Activated gamma-delta T cell treated with Interleukin-2 at 50 U/mL for 16 hours (primary cell): Measurements from ENCODE around the gene IFT22.
"Not testable (repeated sequence)": the region's sequence is repeated elsewhere in the genome, so short reads cannot be mapped to it uniquely, and the experiment has no call there.

ENCODE experiments used
- DNase-seq: peaks from one replicate; pipeline ENCODE4 v3.0.0-alpha.2; 2020

IFT22 gene

GRCh38 chr7:101277155-101277554, 44.5 kb downstream of the IFT22 start:
- DNase-seq, result no peak

DNA sequence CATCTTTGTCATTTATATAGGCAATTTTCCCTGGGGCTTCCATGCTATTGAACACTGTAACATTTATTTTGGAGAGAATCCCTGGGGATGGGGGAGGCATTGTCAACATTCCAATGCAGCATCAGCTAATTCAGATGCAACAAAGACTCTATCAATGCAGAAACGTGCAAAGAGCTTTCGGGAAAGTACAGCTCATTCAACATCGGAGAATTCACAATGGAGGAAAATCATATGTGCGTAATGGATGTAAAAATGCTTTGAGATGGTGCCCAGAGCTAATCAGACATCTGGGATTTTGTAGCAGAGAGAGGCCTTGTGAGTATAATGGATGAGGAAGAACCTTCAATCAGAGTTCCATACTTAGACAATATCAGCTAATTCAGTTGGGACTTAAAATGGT, 48.4 kb downstream of the IFT22 start:
- DNase-seq, result no peak

- no peak for DNase-seq
Observed at GRCh38 chr7:101271021-101271420, 50.6 kb downstream of the IFT22 start.

GRCh38 chr7:101269664-101270063, 51.9 kb downstream of the IFT22 start:
- DNase-seq, result no peak

DNA sequence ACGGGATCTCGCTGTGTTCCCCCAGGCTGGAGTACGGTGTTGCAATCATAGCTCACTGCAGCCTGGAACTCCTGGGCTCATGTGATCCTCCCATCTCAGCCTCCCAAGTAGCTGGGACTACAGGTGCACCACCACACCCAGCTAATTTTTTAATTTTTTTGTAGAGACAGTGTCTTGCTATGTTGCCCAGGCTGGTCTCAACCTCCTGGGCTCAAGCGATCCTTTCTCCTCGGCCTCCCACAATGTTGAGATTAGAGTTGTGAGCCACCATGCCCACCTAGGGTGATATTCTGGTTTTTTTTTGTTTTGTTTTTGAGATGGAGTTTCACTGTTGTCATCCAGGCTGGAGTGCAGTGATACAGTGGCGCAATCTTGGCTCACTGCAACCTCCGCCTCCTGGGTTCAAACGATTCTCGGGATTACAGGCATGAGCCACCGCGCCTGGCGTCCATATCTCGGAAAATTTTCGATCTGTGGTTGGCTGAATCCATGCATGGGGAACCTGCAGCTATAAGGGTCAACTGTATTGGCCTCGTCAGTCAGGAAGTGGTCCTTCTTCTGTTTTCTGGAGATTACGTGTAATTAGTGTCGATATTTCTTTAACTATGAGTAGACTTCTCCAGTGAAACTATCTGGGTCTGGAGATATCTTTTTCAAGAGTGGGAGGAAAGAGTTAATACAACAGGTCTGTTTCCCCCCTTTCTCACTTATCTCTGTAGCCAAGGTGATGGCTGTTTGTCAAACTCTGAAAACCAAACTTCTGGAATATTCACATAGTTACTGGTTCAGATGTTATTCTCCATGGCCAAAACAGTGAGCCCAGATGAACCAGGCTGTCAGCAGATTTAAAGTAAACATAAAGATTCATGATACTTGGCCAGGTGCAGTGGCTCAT, 55.7 kb downstream of the IFT22 start:
- no peak for DNase-seq

GRCh38 chr7:101264102-101264706, 57.4 kb downstream of the IFT22 start:
- DNase-seq, result not testable (repeated sequence)
